ENCODE measurements around the gene CSPG4.

GRCh38 chr15:75714195-75714594 is 1.5 kb upstream of the CSPG4 start:
- TF ChIP-seq CTCF (optimal IDR thresholded peaks at IDR 0.05 in 1 of 3, IDR thresholded peaks at IDR 0.05 in 1 of 3, conservative IDR thresholded peaks at IDR 0.05 in 1 of 3; ENCODE audit: extremely low read depth in 1 of 3, insufficient read depth in 2 of 3, low read length in 3 of 3) (no peak), EZH2 (IDR thresholded peaks at IDR 0.05; ENCODE audit: low read length) (no peak)
